ENCODE data around the gene BYSL. TPM values are rescaled to one million over a fixed set of nuclear protein-coding genes. Genes with fewer than 3 reads are reported as not detected.

BYSL gene
- total RNA-seq, 1 donor from 2014 or later: 60.5 TPM

GRCh38 chr6:41958022-41958856 lies 36.9 kb downstream of the BYSL start:
- Mint-ChIP-seq H3K27ac (peak overlapping the region; percentile 85), H3K27me3 (ENCODE audit: low read depth) (no peaks in the 10 kb centered on the region), H3K36me3 (ENCODE audit: low read depth) (peaks cover 17% of the 10 kb centered on the region), H3K9me3 (peaks cover 11% of the 10 kb centered on the region), H3K4me1 (ENCODE audit: low read depth) (peaks cover 33% of the 10 kb centered on the region), H3K4me3 (ENCODE audit: low read depth) (peak overlapping the region; percentile 5)
- intact Hi-C loops (cut with micrococcal nuclease): loop anchor here (1.0 to 2.0 kb wide), 5 partner anchors 12 to 81 kb away; no protein-coding TSS in a partner anchor
- DNase-seq (ENCODE audit: low spot score): no peak

DNA sequence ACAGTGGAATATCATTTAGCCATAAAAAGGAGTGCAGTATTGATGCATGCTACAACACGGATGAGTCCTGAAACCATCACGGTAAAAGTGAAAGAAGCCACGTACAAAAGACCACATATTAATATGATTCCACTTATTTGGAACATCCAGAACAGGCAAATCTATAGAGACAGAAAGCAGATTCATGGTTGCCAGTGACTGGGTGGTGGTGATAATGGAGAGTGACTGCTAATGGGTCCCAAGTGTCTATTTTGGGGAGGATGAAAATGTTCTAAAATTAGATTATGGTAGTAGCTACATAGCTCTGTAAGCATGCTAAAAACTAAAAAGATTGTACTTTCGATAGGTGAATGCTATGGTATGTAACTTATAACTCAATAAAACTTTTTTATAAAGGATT lies 38.7 kb downstream of the BYSL start:
- H3K27me3 Mint-ChIP-seq (ENCODE audit: low read depth): no peaks in the 10 kb centered on the region
- H3K9me3 Mint-ChIP-seq: peaks cover 11% of the 10 kb centered on the region
- intact Hi-C loops (cut with micrococcal nuclease): no loop called here
- DNase-seq (ENCODE audit: low spot score): no peak
- no peak overlapping the region for H3K27ac Mint-ChIP-seq
- H3K36me3 Mint-ChIP-seq (ENCODE audit: low read depth): peaks cover 17% of the 10 kb centered on the region
- H3K4me3 Mint-ChIP-seq (ENCODE audit: low read depth): no peak overlapping the region
- peaks cover 40% of the 10 kb centered on the region for H3K4me1 Mint-ChIP-seq (ENCODE audit: low read depth)

- peaks cover 9% of the 10 kb centered on the region for H3K9me3 Mint-ChIP-seq
- no peak overlapping the region for H3K4me3 Mint-ChIP-seq (ENCODE audit: low read depth)
- no peaks in the 10 kb centered on the region for H3K27me3 Mint-ChIP-seq (ENCODE audit: low read depth)
- H3K27ac Mint-ChIP-seq: peak overlapping the region; percentile 30
- H3K36me3 Mint-ChIP-seq (ENCODE audit: low read depth): peaks cover 15% of the 10 kb centered on the region
- intact Hi-C loops (cut with micrococcal nuclease): no loop called here
- no peak for DNase-seq (ENCODE audit: low spot score)
- H3K4me1 Mint-ChIP-seq (ENCODE audit: low read depth): peaks cover 47% of the 10 kb centered on the region
These were observed 42.1 kb downstream of the BYSL start for GRCh38 chr6:41963371-41963770.

GRCh38 chr6:41964201-41964887 lies 43.0 kb downstream of the BYSL start:
- intact Hi-C loops (cut with micrococcal nuclease): no loop called here
- no peak overlapping the region for H3K27ac Mint-ChIP-seq
- no peak for DNase-seq (ENCODE audit: low spot score)

GRCh38 chr6:41965429-41966213 lies 44.3 kb downstream of the BYSL start:
- Mint-ChIP-seq H3K4me1 (ENCODE audit: low read depth) (peaks cover 40% of the 10 kb centered on the region), H3K27me3 (ENCODE audit: low read depth) (no peaks in the 10 kb centered on the region), H3K9me3 (no peaks in the 10 kb centered on the region), H3K36me3 (ENCODE audit: low read depth) (peaks cover 9% of the 10 kb centered on the region), H3K27ac (no peak overlapping the region), H3K4me3 (ENCODE audit: low read depth) (no peak overlapping the region)
- intact Hi-C loops (cut with micrococcal nuclease): no loop called here
- DNase-seq (ENCODE audit: low spot score): no peak

More at GRCh38 chr6:41964201-41964887, 43.0 kb downstream of the BYSL start:
- H3K27me3 Mint-ChIP-seq (ENCODE audit: low read depth): no peaks in the 10 kb centered on the region
- H3K9me3 Mint-ChIP-seq: no peaks in the 10 kb centered on the region
- no peak overlapping the region for H3K4me3 Mint-ChIP-seq (ENCODE audit: low read depth)
- peaks cover 39% of the 10 kb centered on the region for H3K4me1 Mint-ChIP-seq (ENCODE audit: low read depth)
- H3K36me3 Mint-ChIP-seq (ENCODE audit: low read depth): peaks cover 7% of the 10 kb centered on the region

DNA sequence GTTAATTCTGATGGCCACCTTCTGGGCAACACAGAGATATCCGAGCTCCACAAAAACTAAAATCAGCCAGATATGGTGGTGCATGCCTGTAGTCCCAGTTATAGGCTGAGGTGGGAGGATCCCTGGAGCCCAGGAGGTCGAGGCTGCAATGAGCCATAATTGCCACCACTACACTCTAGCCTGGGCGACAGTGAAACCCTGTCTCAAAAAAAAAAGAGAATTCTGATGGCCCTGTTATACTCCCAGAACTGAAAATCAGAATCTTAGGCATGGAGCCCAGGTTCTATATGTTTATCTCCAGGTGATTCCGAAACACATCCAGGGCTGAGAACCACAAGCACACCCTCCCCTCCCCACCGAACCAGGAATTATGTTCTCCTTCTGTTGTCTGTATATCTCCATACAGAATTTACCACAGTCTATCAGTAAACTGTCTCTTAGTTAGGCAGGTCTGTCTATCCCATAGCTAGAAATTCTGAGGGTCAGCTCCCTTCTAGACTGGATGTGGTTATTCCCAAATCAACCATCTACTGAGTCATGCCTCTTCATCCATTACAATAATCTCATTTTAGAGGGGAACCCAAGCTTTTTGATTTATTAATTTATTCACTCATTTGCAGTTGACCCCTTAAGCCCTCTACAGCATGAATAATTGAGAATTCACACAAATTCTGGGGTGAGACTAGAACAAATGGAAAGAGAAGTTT lies 45.1 kb downstream of the BYSL start:
- Mint-ChIP-seq H3K27me3 (ENCODE audit: low read depth) (no peaks in the 10 kb centered on the region), H3K27ac (no peak overlapping the region), H3K9me3 (no peaks in the 10 kb centered on the region), H3K4me3 (ENCODE audit: low read depth) (no peak overlapping the region), H3K4me1 (ENCODE audit: low read depth) (peaks cover 46% of the 10 kb centered on the region), H3K36me3 (ENCODE audit: low read depth) (peaks cover 11% of the 10 kb centered on the region)
- intact Hi-C loops (cut with micrococcal nuclease): no loop called here
- DNase-seq (ENCODE audit: low spot score): no peak

DNA sequence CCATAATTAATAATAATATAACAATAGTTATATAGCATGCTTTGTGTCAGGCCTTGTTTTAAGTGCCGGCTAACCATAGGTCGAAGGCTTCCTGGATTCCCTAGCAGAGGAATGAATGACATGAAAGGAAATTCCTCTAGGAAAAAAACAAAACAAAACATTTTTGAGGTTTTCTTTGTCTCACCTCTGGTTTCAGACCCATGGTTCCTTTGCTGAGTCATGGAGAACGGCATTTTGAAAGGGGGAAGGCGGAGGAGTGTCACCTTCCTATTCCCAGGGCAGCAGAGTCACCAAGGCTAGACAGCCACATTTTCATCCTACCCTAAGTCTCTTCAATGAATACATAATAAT lies 45.6 kb downstream of the BYSL start:
- Mint-ChIP-seq H3K27ac (no peak overlapping the region), H3K36me3 (ENCODE audit: low read depth) (peaks cover 5% of the 10 kb centered on the region), H3K9me3 (no peaks in the 10 kb centered on the region), H3K27me3 (ENCODE audit: low read depth) (no peaks in the 10 kb centered on the region), H3K4me3 (ENCODE audit: low read depth) (no peak overlapping the region), H3K4me1 (ENCODE audit: low read depth) (peaks cover 40% of the 10 kb centered on the region)
- intact Hi-C loops (cut with micrococcal nuclease): no loop called here
- DNase-seq (ENCODE audit: low spot score): no peak

- no peaks in the 10 kb centered on the region for H3K9me3 Mint-ChIP-seq
- peaks cover 41% of the 10 kb centered on the region for H3K4me1 Mint-ChIP-seq (ENCODE audit: low read depth)
- intact Hi-C loops (cut with micrococcal nuclease): no loop called here
- H3K36me3 Mint-ChIP-seq (ENCODE audit: low read depth): peaks cover 4% of the 10 kb centered on the region
- peak overlapping the region; percentile 40 for H3K27ac Mint-ChIP-seq
- H3K4me3 Mint-ChIP-seq (ENCODE audit: low read depth): no peak overlapping the region
- DNase-seq (ENCODE audit: low spot score): no peak
- no peaks in the 10 kb centered on the region for H3K27me3 Mint-ChIP-seq (ENCODE audit: low read depth)
These were observed 46.3 kb downstream of the BYSL start for GRCh38 chr6:41967312-41968287.

DNA sequence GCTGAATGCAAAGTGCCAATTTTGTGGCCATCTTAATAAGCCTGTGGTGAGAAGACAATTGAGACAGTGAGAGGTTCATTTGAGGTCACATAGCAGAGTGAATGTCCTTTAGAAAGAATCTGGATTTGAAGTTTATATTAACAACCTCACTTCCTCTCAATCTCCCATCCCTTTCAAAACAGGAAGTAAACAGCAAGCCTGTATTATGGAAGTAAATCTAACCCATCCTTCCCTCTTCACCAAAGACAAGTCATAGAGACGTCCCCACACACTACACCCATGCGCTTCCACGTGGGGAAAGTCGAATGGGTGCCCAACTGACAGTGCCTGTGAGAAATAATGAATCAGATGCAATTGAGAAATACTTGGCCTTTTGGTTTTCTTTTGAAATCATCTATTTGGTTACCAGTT lies 49.1 kb downstream of the BYSL start:
- H3K27me3 Mint-ChIP-seq (ENCODE audit: low read depth): no peaks in the 10 kb centered on the region
- H3K27ac Mint-ChIP-seq: peak overlapping the region; percentile 93
- H3K4me1 Mint-ChIP-seq (ENCODE audit: low read depth): peaks cover 29% of the 10 kb centered on the region
- intact Hi-C loops (cut with micrococcal nuclease): loop anchor here (1.0 to 5.0 kb wide), 3 partner anchors 12 to 42 kb away; no protein-coding TSS in a partner anchor
- H3K4me3 Mint-ChIP-seq (ENCODE audit: low read depth): peak overlapping the region; percentile 14
- H3K36me3 Mint-ChIP-seq (ENCODE audit: low read depth): peaks cover 5% of the 10 kb centered on the region
- H3K9me3 Mint-ChIP-seq: no peaks in the 10 kb centered on the region
- no peak for DNase-seq (ENCODE audit: low spot score)

DNA sequence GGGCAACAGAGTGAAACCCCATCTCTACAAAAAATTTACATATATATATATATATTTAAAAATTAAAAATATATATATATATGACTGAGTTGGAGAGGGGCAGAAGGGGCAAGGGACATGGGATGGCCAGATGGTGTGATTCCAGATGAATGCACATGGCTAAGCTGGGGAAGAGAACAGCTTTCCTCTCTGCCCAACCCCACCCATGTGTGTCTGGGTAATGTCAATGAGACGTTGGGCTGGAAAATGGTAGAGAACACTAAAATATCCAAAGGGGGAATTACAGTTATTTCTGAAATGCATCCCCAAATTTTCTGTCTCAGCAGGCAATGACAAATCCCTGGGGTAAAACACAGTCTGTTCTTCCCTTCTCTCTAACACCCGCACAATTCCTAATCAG lies 51.5 kb downstream of the BYSL start:
- H3K27ac Mint-ChIP-seq: no peak overlapping the region
- no peaks in the 10 kb centered on the region for H3K27me3 Mint-ChIP-seq (ENCODE audit: low read depth)
- peaks cover 8% of the 10 kb centered on the region for H3K36me3 Mint-ChIP-seq (ENCODE audit: low read depth)
- no peak for DNase-seq (ENCODE audit: low spot score)
- intact Hi-C loops (cut with micrococcal nuclease): loop anchor here (5.0 kb wide), 1 partner anchor 39 kb away; no protein-coding TSS in a partner anchor
- H3K4me1 Mint-ChIP-seq (ENCODE audit: low read depth): peaks cover 36% of the 10 kb centered on the region
- no peaks in the 10 kb centered on the region for H3K9me3 Mint-ChIP-seq
- no peak overlapping the region for H3K4me3 Mint-ChIP-seq (ENCODE audit: low read depth)

DNA sequence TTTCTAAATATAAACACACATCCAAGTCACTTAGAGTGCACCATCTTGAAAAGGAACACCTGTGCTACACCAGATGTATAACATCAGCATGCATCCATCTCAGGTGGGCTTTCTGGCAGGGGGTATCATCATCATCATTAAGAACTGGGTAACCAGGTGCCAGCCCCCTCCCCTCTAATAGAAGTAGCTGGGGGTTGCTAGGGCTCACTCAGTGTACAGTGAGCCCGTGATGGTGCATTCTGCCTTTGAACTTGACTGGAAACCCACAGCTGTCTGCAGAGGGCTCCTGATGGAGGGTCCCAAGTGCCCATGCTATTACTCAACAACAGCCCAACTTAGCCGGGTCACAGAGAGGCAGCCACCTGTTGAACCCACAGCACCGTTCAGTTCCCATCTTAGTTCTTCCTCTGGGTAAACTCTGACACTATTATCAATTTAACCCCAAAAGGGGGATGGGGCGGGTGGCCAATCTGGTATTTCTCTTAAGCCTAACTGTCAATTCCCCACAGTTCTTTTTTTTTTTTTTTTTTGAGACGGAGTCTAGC lies 53.1 kb downstream of the BYSL start:
- H3K4me1 Mint-ChIP-seq (ENCODE audit: low read depth): peaks cover 35% of the 10 kb centered on the region
- intact Hi-C loops (cut with micrococcal nuclease): loop anchor here (5.0 kb wide), 1 partner anchor 38 kb away; no protein-coding TSS in a partner anchor
- H3K36me3 Mint-ChIP-seq (ENCODE audit: low read depth): peaks cover 8% of the 10 kb centered on the region
- no peak overlapping the region for H3K27ac Mint-ChIP-seq
- no peak overlapping the region for H3K4me3 Mint-ChIP-seq (ENCODE audit: low read depth)
- no peaks in the 10 kb centered on the region for H3K9me3 Mint-ChIP-seq
- no peaks in the 10 kb centered on the region for H3K27me3 Mint-ChIP-seq (ENCODE audit: low read depth)
- no peak for DNase-seq (ENCODE audit: low spot score)
